Measurements from ENCODE around the gene TUBGCP2.
"Not testable (repeated sequence)": the region's sequence is repeated elsewhere in the genome, so short reads cannot be mapped to it uniquely, and the experiment has no call there.

GRCh38 chr10:133265052-133265451 is 43.6 kb downstream of the TUBGCP2 start:
- not testable (repeated sequence) for TF ChIP-seq POLR2A (IDR thresholded peaks at IDR 0.05); CTCF (IDR thresholded peaks at IDR 0.05 in 4 of 5, conservative IDR thresholded peaks at IDR 0.05 in 1 of 5)

Measured in gastrocnemius medialis (tissue), 4 donors.